GM18870 (cell line): ENCODE measurements around the gene CENPA.
"Not testable (repeated sequence)": the region's sequence is repeated elsewhere in the genome, so short reads cannot be mapped to it uniquely, and the experiment has no call there.

Experiments
- ATAC-seq: cut with Tn5 transposase; IDR thresholded peaks from one replicate; pipeline ENCODE4 v1.9.1; 2021; ENCODE audit warnings: moderate library complexity; ENCODE audit not compliant: unreplicated experiment

Gene CENPA

DNA sequence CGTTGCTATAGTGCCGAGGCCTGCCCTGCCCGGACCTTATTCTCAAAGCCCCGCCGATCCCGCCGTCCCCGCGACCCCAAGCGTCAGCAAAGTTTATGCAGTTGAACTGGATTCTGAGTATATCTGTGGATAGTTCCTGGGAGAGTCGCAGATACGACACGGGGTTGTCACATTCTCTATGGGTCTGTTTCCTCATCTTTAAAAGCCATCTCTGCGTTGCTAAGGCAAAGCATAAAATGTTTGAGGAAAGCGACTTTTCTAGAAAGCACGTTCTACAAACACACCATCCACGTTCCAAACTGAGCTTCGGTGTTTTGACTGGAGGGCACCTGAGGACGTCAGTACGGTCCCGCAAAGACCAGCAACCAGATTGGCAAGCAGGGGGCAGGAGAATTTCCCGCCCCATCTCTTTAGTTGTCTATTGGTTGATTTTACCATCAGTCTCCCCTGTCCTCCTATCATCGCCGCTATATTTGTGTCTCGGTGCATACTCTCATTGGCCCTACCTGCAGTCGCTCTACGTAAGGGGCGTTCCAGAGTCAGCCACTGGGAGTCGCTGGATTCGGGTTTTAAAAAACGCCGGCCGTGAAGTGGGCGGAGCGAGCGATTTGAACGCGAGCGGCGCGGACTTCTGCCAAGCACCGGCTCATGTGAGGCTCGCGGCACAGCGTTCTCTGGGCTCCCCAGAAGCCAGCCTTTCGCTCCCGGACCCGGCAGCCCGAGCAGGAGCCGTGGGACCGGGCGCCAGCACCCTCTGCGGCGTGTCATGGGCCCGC, at the start of gene CENPA:
TSS of gene CENPA (plus strand) at position 626 of the 776 bp plus-strand sequence. CDS start at position 767, 141 bp downstream.
- ATAC-seq: peak; percentile 97

DNA sequence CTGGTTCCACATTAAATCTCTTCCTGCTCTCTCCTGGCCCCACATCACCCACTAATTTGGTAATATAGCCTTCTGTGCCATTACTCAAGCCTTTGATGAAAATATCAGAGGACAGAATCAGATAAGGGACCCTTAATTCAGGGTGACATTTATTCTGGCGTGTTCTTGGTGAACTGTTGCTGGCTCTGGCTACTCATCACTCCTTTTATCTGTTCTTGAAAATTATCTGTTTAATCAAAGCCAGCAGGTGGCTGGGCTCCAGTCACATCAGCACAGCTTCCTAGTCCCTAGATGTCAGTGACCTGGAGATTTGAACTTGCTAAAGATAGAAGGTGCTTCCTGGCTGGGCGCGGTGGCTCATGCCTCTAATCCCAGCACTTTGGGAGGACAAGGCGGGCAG, 48.6 kb upstream of the CENPA start:
- no peak for ATAC-seq

DNA sequence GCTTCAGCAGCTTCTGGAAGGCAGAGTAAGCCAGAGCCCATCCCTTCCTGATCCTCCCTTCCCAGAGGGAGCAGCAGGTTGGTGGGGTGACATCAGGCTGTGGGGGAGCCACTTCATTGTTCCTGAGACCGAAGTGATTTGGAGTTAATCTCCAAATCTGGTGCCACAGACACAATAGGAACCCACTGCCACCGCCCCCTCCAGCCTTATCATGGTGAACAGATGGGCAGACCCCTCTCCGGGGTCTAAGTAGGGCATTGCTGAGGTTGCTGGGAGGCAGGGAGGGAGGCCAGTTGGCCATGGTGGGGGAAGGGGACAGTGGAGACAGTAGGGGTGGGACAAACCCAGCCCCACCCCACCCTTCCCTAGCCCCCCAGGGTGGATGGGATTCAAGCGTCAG, 47.4 kb upstream of the CENPA start:
- ATAC-seq: no peak

DNA sequence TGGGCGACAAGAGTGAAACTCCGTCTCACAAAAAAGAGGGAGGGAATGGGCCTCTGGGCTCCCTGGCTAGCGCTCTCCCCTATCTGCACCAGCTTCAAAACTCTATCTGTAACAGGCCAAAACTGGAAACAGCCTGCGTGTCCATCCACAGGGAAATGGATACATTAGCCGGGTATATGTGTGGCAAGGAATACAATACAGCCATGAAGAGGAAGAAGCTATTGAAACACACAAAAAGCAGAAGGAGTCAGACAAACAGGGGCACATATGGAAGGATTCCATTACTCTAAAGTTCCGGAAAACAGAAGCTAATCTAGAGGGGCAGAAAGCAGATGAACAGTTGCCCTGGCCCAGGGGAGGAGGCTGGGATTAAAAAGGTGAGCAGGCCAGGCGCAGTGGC, 46.3 kb upstream of the CENPA start:
- no peak for ATAC-seq

DNA sequence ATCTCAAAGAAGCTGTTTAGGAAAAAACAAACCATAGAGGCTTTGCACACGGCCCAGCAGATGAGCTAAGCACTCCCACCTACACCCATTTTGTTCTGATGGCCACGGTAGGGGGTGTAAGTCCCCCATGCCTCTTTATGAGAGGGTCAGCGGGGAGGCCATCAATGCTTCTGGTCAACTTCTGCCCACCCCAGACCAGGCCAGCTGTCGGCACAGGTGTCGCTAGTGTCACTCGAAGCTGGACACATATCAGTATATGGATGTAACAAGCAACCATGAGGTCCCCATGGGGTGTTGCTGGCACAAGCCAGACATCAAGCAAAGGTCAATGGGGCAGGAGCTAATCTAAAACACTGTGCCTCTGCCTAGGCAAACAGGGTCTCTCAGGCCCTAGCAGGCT, 45.5 kb upstream of the CENPA start:
- no peak for ATAC-seq

DNA sequence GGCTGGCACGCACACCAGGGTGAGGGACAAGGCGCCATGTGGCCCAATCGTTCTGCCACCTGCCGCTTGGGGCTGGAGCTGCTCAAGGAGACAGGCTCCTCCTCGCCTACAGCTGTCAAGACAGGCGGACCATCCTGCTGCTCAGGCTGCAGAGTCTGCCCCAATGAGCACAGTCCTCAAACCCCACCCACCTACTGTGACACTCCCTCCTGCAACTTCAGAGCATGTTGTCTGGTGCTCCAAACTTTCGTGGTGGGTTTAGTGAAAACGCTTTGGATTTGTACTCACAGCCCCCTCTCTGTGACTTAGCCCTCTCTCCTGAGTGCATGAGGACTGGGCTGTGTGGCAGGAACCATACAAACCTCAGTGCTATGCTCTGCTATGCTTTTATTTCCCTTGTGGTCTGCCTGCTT, 45.0 kb upstream of the CENPA start:
- no peak for ATAC-seq

DNA sequence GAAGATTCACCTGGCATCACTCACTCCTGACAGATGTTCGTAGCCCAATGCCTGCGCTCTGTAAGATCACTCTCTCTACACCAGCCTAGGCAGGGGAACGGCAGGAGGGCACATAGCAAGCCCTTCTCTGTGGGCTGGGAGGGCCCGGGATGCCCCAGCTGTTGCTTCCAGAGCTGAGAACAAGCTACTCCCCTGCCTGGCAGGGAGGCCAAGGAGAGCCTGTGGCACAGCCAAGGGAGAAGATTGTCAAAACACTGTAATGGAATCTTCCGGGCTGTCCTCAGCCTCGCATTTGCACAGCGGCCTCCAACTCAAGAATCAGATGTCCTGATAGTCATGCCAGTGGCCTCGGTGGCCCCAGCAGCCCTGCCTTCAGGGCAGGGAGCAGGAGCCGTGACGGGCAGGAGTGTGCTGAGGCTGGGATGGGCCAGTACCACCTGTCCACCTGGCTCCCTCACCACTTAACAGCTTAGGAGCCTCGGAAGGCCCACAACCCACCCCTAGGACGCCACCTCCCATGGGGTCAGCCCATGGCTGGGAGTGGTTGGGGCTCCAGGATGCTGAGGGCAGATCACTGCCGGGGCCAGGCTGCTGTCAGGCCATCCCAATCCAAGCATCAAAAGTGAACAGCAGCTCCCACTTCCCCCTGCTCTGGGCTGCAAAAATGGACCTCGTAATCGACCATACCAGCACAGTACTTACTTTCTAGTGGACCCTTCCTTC, 43.6 kb upstream of the CENPA start:
- no peak for ATAC-seq

DNA sequence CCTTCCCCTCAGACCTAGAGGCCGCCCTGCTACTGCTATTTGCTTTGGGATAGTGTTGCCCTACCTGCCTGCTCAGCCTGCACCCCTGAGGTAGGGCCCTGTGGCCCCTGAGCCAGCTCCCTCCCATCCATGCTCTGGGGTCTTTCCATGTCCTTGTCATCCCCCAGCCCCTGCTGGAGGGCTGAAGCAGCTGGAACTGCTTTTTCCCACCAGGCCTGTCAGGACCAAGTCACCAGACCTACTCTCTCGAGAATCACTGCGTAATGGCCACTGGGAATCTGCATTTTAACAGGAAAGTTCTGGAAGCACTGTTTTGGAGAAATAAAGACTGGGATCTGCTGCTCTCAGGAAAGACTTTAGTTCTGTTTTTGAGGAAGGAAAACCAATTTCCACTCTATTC, 42.0 kb upstream of the CENPA start:
- ATAC-seq: no peak

DNA sequence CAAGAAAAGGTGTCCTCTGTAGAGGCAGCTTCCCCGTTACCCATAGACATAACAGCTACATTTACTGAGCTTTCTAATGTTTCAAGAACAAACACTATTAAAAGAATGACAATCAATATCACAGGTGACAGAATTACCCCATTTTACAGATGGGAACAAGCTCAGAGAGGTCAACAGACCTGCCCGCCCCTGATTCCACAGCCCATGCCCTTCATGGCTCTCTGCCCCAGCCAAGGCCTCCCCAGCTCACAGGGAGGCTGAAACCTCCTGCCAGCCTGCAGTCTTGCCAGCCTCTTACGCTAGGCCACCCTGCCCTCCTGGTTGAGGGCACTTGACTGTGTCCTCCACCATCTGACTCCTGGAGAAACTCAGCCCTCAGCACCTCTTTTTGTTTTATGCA, 40.9 kb upstream of the CENPA start:
- ATAC-seq: no peak

DNA sequence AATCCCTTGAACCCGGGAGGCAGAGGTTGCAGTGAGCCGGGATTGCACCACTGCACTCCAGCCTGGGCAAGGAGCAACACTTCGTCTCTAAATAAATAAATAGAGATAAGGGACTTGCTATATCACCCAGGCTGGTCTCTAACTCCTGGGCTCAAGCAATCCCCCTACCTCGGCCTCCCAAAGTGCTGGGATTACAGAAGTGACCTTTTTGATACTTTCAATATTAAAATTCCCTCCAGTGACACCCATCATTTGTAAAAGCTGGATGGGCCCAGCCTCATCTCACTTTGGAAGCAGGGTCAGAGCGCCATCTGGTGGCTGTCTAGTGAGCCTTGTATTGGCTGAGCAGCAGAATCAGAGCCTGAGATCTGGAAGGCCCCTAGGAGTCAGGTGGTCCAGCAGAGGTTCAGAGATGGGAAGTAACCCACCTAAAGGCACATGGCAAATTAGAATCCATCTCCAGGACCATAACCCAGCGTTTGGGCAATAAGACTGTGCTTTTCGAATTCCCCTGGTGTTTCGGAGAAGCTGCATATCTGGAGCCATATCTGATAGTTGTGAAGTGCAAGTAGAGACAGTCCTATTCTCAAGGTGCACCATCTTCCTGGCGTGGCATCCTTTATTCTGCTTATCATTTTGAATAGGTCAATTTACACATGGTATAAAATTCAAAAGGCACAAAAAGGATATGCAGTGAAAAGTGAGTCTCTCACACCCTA, 40.1 kb upstream of the CENPA start:
- ATAC-seq: no peak

DNA sequence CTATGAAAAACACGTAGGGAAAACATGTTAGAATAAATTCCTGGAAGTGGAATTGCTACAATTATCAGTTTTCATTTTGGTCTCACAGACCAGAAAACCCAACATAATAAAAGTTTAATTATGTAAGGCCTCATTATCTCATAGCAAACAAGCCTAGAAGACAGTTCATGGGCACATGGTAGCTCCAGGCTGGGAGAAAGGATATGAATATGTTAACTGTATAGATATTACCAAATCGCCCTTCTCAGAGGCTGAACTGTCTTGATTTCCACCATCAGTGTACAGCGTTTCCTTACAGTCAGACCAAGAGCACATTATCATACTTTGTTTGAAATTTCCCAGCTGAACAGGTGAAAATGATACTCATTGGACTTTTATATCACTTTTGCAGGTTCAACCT, 38.9 kb upstream of the CENPA start:
- ATAC-seq: no peak

DNA sequence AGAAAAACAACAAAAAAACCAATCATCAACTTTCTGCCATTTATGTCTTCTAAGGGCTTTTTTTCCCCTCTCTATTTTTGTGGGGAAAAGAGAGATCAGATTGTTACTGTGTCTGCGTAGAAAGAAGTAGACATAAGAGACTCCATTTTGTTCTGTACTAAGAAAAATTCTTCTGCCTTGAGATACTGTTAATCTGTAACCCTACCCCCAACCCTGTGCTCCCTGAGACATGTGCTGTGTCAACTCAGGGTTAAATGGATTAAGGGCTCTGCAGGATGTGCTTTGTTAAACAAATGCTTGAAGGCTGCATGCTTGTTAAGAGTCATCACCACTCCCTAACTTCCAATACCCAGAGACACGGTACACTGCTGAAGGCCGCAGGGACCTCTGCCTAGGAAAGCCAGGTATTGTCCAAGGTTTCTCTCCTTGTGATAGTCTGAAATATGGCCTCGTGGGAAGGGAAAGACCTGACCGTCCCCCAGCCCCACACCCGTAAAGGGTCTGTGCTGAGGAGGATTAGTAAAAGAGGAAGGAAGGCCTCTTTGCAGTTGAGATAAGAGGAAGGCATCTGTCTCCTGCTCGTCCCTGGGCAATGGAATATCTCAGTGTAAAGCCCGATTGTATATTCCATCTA, 36.0 kb upstream of the CENPA start:
- ATAC-seq: not testable (repeated sequence)

DNA sequence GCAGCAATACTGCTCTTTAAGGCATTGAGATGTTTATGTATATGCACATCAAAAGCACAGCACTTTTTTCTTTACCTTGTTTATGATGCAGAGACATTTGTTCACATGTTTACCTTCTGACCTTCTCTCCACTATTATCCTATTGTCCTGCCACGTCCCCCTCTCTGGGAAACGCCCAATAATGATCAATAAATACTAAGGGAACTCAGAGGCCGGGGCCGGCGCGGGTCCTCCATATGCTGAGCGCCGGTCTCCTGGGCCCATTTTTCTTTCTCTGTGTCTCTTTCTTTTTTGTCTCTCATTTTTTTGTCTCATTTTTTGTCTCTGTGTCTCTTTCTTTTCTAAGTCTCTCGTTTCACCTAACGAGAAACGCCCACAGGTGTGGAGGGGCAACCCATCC, 35.4 kb upstream of the CENPA start:
- not testable (repeated sequence) for ATAC-seq

DNA sequence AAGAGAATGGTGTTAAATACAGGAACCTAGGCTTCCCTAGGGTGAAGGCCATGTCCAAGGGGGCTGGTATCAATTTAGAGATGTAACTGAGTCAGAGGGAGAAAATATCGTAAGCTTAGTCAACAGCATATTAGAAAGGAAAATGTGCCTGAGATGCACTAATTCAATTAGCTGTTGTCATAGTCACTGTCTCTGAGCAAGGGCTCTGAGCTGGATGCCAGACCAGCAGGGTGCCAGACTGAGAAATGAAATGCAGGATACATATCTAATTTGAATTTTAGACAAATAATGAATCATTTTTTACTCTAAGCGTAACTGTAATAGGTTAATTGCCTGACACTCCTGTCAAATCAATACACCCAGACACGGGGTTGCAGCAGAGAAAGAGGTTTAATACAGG, 33.2 kb upstream of the CENPA start:
- ATAC-seq: no peak

DNA sequence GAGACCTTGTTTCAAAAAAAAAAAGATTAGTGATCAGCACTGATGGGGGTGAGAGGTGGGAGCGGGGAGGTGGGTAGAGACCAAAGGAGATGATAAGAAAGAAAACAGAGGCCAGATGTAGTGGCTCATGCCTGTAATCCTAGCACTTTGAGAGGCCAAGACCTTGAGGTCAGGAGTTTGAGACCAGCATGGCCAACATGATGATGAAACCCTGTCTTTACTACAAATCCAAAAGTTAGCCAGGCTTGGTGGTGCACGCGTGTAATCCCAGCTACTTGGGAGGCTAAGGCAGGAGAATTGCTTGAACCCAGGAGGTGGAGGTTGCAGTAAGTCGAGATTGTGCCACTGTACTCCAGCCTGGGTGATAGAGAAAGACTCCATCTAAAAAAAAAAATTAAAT, 31.3 kb upstream of the CENPA start:
- no peak for ATAC-seq

DNA sequence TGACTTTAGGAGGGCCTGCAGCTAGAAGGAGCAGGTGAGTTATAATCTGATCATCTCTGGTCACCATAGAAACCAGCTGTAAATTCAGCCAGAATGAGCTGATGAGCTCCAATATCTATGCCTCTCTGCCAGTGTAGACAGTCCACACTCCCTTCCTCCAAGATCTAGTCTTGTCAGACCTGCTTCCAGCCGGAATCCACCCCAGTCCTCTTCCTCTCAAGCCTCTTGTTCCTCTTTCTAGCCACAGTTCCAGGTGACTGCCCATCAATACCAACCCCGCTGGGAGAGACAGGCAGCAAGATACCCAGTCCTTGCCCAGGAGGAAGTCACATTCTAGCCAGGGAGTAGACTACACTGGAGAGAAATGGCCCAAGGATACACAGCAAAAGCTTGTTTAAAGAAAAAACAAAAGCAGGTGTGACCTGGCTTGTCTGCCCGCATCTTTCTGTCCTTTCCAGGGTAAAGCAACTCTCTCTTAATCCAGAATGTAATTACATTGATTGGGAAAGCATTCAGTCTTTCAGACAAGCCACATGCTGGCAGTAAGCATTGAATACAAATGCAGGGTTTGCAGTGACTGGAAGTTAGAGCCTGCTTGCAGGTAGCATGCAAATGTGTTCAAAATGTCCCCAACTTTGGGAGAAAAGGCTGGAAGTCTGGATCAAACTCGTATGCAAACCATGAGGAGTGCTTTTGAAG, 30.7 kb upstream of the CENPA start:
- no peak for ATAC-seq

DNA sequence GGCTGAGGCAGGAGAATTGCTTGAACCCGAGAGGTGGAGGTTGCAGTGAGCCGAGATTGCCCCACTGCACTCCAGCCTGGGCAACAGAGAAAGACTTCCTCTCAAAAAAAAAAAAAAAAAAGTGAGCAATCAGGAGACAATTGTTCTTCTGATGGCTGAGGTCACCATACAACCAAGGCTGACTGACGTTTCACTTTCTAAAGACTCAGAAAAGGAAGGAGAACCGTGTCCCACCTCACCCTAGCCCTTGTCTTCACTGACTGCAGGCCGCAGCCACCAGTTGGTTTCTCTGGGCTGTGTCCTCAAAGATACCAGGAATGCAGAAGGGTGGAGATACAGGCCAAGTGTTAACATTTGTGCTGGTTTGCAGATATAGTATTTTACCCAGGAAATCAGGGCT, 29.5 kb upstream of the CENPA start:
- ATAC-seq: no peak

DNA sequence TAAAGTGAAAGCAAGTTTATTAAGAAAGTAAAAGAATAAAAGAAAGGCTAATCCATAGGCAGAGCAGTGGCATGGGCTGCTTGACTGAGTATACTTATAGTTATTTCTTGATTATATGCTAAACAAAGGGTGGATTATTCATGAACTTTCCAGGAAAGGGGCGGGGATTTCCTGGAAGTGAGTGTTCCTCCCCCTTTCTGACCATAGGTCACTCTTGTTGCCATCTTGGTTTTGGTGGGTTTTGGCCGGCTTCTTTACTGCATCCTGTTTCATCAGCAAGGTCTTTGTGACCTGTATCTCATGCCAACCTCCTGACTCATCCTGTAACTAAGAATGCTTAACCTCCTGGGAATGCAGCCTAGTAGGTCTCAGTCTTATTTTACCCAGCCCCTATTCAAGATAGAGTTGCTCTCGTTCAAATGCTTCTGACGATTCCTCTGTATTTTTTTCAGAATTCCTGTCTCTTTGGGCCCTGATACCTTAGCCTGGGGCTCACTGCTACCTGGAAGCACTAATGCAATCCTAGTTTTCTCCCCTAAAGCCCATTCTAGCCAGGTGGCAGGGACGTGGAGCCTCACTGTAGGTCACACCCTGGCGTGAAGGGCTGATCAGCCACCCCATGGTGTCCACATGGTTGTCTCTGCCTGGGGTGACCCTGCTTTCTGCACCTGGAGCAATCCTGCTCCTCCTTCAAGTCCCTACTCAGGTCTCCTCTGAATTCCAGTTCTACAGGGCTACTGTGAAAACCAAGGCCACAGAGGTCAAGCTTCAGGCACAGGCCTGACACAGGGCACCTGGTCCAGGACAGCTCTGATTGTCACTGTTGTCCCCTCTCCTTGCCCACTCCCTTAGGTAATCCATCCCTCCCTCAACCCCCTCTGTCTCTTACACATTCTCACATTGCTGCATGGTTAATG, 27.7 kb upstream of the CENPA start:
- peak; percentile 69 for ATAC-seq

DNA sequence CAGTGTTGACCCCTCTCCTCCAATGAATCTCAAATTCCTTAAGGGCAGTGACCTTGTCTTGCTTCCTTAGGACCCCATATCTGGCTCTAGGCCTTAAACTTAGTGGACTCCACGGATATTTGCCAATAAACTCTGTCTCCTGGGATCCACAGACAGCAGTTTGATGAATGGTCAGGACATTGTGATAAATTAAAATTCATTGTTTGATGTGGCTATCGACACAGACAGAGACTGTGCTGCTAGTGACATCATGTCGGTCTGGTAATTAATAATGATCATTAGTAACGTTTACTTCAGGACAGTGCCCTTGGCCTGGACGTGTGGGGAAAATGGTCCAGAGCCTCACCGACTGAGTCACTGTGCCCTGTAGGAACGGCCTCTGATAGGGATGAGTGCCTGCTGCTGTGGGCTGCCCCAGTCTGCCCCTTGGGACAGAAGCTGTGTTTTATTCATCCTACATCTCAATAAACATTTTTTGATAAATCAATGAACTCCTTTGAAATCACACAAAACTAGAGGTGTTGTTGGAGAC, 27.0 kb upstream of the CENPA start:
- ATAC-seq: no peak
